K562 (cell line): ENCODE data around the gene HECW1. TPM values are rescaled to one million over a fixed set of nuclear protein-coding genes. Genes with fewer than 3 reads are reported as not detected.
A peak's percentile ranks its signal among the peaks of the same experiment; 100 is the strongest.

Source experiments
- ATAC-seq: fragments of 200-7000 bp; cut with Tn5 transposase; 3 replicates; pipeline ENCODE4 v1.9.1; 2020; ENCODE audit warnings: moderate library complexity
- Bru-seq: library from RNA; stranded (reverse); fragments of 400-500 nt; gene quantifications from one replicate; lab custom pipeline; 2021; lab: Mats Ljungman, UMichigan
- BruChase-seq, 2 experiments: library from RNA; stranded (reverse); fragments of 400-500 nt; gene quantifications; one replicate each; lab custom pipeline; 2021; lab: Mats Ljungman, UMichigan
- BruUV-seq: library from RNA; stranded (reverse); fragments of 400-500 nt; replicated peaks from 2 replicates; lab custom pipeline; 2021; lab: Mats Ljungman, UMichigan
- CTCF ChIA-PET: fragments of 300-600 bp; formaldehyde crosslinking; extraction: SDS; loops from one replicate; lab custom pipeline; 2021; ENCODE audit warnings: low intra/inter-chr PET ratio; lab: Yijun Ruan, JAX
- POLR2A ChIA-PET: fragments of 300-600, 350-650 bp; sonication (Branson Sonifier 250); formaldehyde crosslinking; extraction: SDS; loops from one replicate; lab custom pipeline; 2021; ENCODE audit warnings: antibody characterized with exemption, inconsistent platforms; lab: Yijun Ruan, JAX
- DNase-seq, 4 experiments: peaks; one replicate each; pipeline versions ENCODE4 v3.0.0 to v3.0.0-alpha.2; 2011 to 2018; ENCODE audit warnings: low spot score in 3 of 4, mixed read lengths in 3 of 4; ENCODE audit errors: extremely low read depth in 1 of 4
- FAIRE-seq: peaks from 2 replicates; lab custom pipeline; 2011; peaks lifted over from hg19 to GRCh38; lab: Jason Lieb, UNC
- H2AFZ ChIP-seq: 2 replicates; pipeline ENCODE4 v1.6.0; 2011; ENCODE audit warnings: low read depth, low read length, control low read depth, inconsistent platforms
- H3K27ac ChIP-seq: fragments of 200-600 bp; 3 replicates; pipeline ENCODE4 v1.8.0; 2011; ENCODE audit warnings: low read depth, mild to moderate bottlenecking, control low read depth, inconsistent platforms, low read length, moderate library complexity, mixed read lengths; ENCODE audit errors: extremely low read depth
- H3K27me3 ChIP-seq, 2 experiments: fragments of 300-600 bp in 1 of 2; 2 replicates in 1 of 2; 3 replicates in 1 of 2; pipeline versions ENCODE4 v1.6.0 to v1.8.0; 2011; ENCODE audit warnings: inconsistent platforms in 2 of 2, low read length in 2 of 2, mild to moderate bottlenecking in 1 of 2, mixed read lengths in 1 of 2, moderate library complexity in 1 of 2; ENCODE audit not compliant: control insufficient read depth in 2 of 2, insufficient read depth in 2 of 2
- H3K36me3 ChIP-seq: fragments of 300-600 bp; 3 replicates; pipeline ENCODE4 v1.8.0; 2011; ENCODE audit warnings: mild to moderate bottlenecking, low read length, inconsistent platforms; ENCODE audit not compliant: control insufficient read depth, insufficient read depth
- H3K4me1 ChIP-seq, 2 experiments: fragments of 200-600 bp in 1 of 2; replicated peaks in 1 of 2; 2 replicates in 1 of 2; 3 replicates in 1 of 2; pipeline versions ENCODE4 v1.5.1 to v1.8.0; 2011; ENCODE audit warnings: inconsistent platforms in 2 of 2, low read length in 2 of 2, mild to moderate bottlenecking in 1 of 2, mixed read lengths in 1 of 2, moderate library complexity in 1 of 2; ENCODE audit not compliant: control insufficient read depth in 2 of 2, insufficient read depth in 2 of 2
- H3K4me2 ChIP-seq: 2 replicates; pipeline ENCODE4 v1.6.1; 2011; ENCODE audit warnings: low read length, control low read depth, inconsistent platforms, mixed read lengths; ENCODE audit not compliant: insufficient read depth
- H3K4me3 ChIP-seq: fragments of 200-600 bp; sonication (generic), shearing (Covaris generic); 2 replicates; pipeline ENCODE4 v1.5.1; 2016; ENCODE audit warnings: control low read depth, inconsistent platforms
- H3K79me2 ChIP-seq: fragments of 200-600 bp; 3 replicates; pipeline ENCODE4 v1.8.0; 2011; ENCODE audit warnings: low read length, inconsistent platforms; ENCODE audit not compliant: control insufficient read depth, insufficient read depth
- H3K9ac ChIP-seq, 2 experiments: 2 replicates each; pipeline versions ENCODE4 v1.6.0 to v1.6.1; 2011; ENCODE audit warnings: low read depth in 2 of 2, low read length in 2 of 2, control low read depth in 1 of 2, inconsistent platforms in 1 of 2, mild to moderate bottlenecking in 1 of 2, mixed read lengths in 1 of 2; ENCODE audit not compliant: insufficient read depth in 1 of 2
- H3K9me1 ChIP-seq: one replicate; pipeline ENCODE4 v1.6.0; 2011; ENCODE audit warnings: inconsistent platforms, mild to moderate bottlenecking, low read length, moderate library complexity; ENCODE audit not compliant: control insufficient read depth, insufficient read depth
- H3K9me3 ChIP-seq: replicated peaks from 2 replicates; pipeline ENCODE4 v1.5.1; 2011; ENCODE audit warnings: low read depth, low read length, inconsistent platforms; ENCODE audit not compliant: control insufficient read depth, insufficient read depth
- H4K20me1 ChIP-seq: replicated peaks from 2 replicates; pipeline ENCODE4 v1.6.1; 2011; ENCODE audit warnings: low read length, inconsistent platforms, mixed read lengths; ENCODE audit not compliant: control insufficient read depth, insufficient read depth
- CEBPZ ChIP-seq: fragments of 150-350 bp; IDR thresholded peaks from 2 replicates; pipeline ENCODE4 v1.6.1; 2014; ENCODE audit warnings: low read depth, mild to moderate bottlenecking, low read length, borderline replicate concordance
- HNRNPL ChIP-seq: fragments of 200-400 bp; formaldehyde crosslinking; IDR thresholded peaks from 2 replicates; pipeline ENCODE4 v1.6.1; 2017; ENCODE audit warnings: low read depth, mild to moderate bottlenecking, low read length
- WGBS: fragments of 100-300 bp; shearing (Covaris generic); methylation state at CpG from one replicate; pipeline ENCODE4 v1.1.6; 2016; ENCODE audit warnings: low coverage, mixed read lengths; ENCODE audit not compliant: insufficient coverage; ENCODE audit errors: missing lambda C conversion rate; 5-methylcytosine and 5-hydroxymethylcytosine counted together
- in situ Hi-C: fragments of 300-500 bp; cut with MboI; formaldehyde crosslinking; loops from 4 replicates; pipeline ENCODE4 v1.15.0; 2018; ENCODE audit warnings: inconsistent platforms, mixed read lengths
- intact Hi-C: fragments of 100-400 bp; cut with micrococcal nuclease; formaldehyde crosslinking; loops from 2 replicates; pipeline ENCODE4 v1.14.2; 2022
- long read RNA-seq, 3 experiments: library from polyadenylated mRNA in 2 of 3; library from RNA in 1 of 3; unstranded in 2 of 3; stranded (forward) in 1 of 3; transcript quantifications; one replicate each; pipeline ENCODE4 v2.0.0, GENCODE V29; 2019 to 2022
- polyA minus RNA-seq, 3 experiments: library from RNA; depleted of rRNA, polyadenylated mRNA; stranded (reverse); fragments of >200 nt; gene quantifications; 2 replicates each; pipeline ENCODE4 v1.2.3, GENCODE V29; 2011
- polyA plus RNA-seq, 8 experiments: library from polyadenylated mRNA; depleted of rRNA in 4 of 8; stranded (reverse) in 5 of 8; unstranded in 3 of 8; fragments of >200 nt; fragmentation: Nextera tagmentation in 2 of 8; fragmentation: Illumina TruSeq in 1 of 8; extraction: Ambion mirVana in 2 of 8; extraction: Trizol in 1 of 8; gene quantifications; 2 replicates each; pipeline versions ENCODE4 v1.2.1 to v1.2.3, GENCODE V29; 2011 to 2014; ENCODE audit warnings: inconsistent platforms in 1 of 8, missing spikeins in 1 of 8
- total RNA-seq, 7 experiments: library from RNA; depleted of rRNA in 6 of 7; stranded (reverse); fragments of >200 nt in 6 of 7; fragmentation: Illumina TruSeq in 2 of 7; extraction: Trizol in 2 of 7; gene quantifications; 2 replicates each; pipeline versions ENCODE4 v1.2.1 to v1.2.3, GENCODE V29; 2011 to 2021; ENCODE audit warnings: low replicate concordance in 1 of 7

The HECW1 gene
- 0.33 and 0.39 TPM in 2 replicates for total RNA-seq (2011; cell fraction: chromatin; rRNA removed; ENCODE audit: low replicate concordance)
- total RNA-seq (2011; cell fraction: nucleolus; rRNA removed): 0.17 TPM in 1 of 2 replicates, not detected in the other
- total RNA-seq (2011; cell fraction: nucleoplasm; rRNA removed): 0.08 and 0.88 TPM in 2 replicates
- total RNA-seq (2014; rRNA removed): 0.41 TPM in 1 of 2 replicates, not detected in the other
- not detected in 2 replicates for total RNA-seq (2014; rRNA removed; fragmentation: Illumina TruSeq; extraction: Trizol)
- total RNA-seq (2015; rRNA removed; fragmentation: Illumina TruSeq; extraction: Trizol): 0.14 and 0.64 TPM in 2 replicates
- 0.47 TPM in 1 of 2 replicates, not detected in the other for total RNA-seq (2021)
- 0.07 and 0.11 TPM in 2 replicates for polyA plus RNA-seq (2011; rRNA removed)
- polyA plus RNA-seq (2011; cell fraction: cytosol; rRNA removed): not detected in 2 replicates
- polyA plus RNA-seq (2011; cell fraction: nucleus; rRNA removed): 0.13 and 0.20 TPM in 2 replicates
- polyA plus RNA-seq (2012): 0.36 and 0.46 TPM in 2 replicates
- polyA plus RNA-seq (2014; fragmentation: Illumina TruSeq; extraction: Trizol): 0.13 TPM in 1 of 2 replicates, not detected in the other
- polyA plus RNA-seq (2014; fragmentation: Nextera tagmentation; extraction: Ambion mirVana): under 1 TPM; 0.08 to 0.31 TPM
- 0.43 TPM in 1 of 2 replicates, not detected in the other for polyA plus RNA-seq (2014; rRNA removed)
- polyA minus RNA-seq (2011; rRNA and poly(A)+ RNA removed): not detected in 2 replicates
- polyA minus RNA-seq (2011; cell fraction: cytosol; rRNA and poly(A)+ RNA removed): not detected in 2 replicates
- not detected in 2 replicates for polyA minus RNA-seq (2011; cell fraction: nucleus; rRNA and poly(A)+ RNA removed)
- Bru-seq, nascent RNA: percentile 16 among the genes with signal in this experiment
- BruChase-seq, experiment 1, labeled RNA remaining after a 2-hour chase: percentile 10 among the genes with signal in this experiment
- percentile 10 among the genes with signal in this experiment for BruChase-seq, experiment 2, labeled RNA remaining after a 6-hour chase
- long read RNA-seq, experiment 1: 0 reads
- long read RNA-seq, experiment 2, partial matches to known transcripts: 1 of 1 reads
- long read RNA-seq, experiment 2, other reads (novel, unspliced or antisense): 0 of 1 reads
- long read RNA-seq, experiment 3: 0 reads

- Histone ChIP-seq H3K27ac (no peak within 1 kb of the TSS), H3K9me1 (no peaks in the 10 kb centered on the region), H3K79me2 (no peaks in the 10 kb centered on the region), H3K4me1 (peaks cover 0 to 17% of the 10 kb centered on the region in 2 experiments; a peak in 3 of 5 replicates), H3K4me3 (peak within 1 kb of the TSS; percentile 18; the same call in 1 of the 2 replicates), H3K4me2 (peak within 1 kb of the TSS; percentile 34), H3K9me3 (no peaks in the 10 kb centered on the region), H3K9ac (peak within 1 kb of the TSS in 1 of 2 experiments; percentile 88; a peak in 2 of 4 replicates), H4K20me1 (no peaks in the 10 kb centered on the region), H3K36me3 (no peaks in the 10 kb centered on the region), H2AFZ (peak within 1 kb of the TSS; percentile 48), H3K27me3 (peaks cover 13 to 21% of the 10 kb centered on the region in 2 experiments; a peak in 4 of 5 replicates)
- intact Hi-C loops (loop anchor here (10.0 kb wide), 1 partner anchor 152 kb away; no protein-coding TSS in a partner anchor), in situ Hi-C loops (no loop called here)
- ChIA-PET POLR2A (interaction anchor here (1.3 kb wide), 1 partner anchor 40 kb away, joined by 4 read pairs; no protein-coding TSS in a partner anchor), CTCF (no interaction called here)
- no peak for FAIRE-seq
- TF ChIP-seq HNRNPL (0 out of 2 replicates have a peak, but pooled peaks have one; percentile 23), CEBPZ (no peak)
- BruUV-seq: no TSS peak
- no peak for ATAC-seq
- WGBS: 72% methylated on average over 10 of the region's 46 CpGs
- no peak for DNase-seq
These were observed at the start of gene HECW1 for GRCh38 chr7:43112459-43112940. Gene HECW1, plus strand, starts transcription at chr7:43112647. Its CDS starts 131,259 bp downstream, at chr7:43243906.
